Trophoblast cell (in vitro differentiated cells and primary cell): Measurements from ENCODE around the gene NLRP6.

Experiments
- DNase-seq, 2 donors: peaks; one replicate each; pipeline ENCODE4 v3.0.0-alpha.2; 2016
- H2AFZ ChIP-seq: 2 replicates; pipeline ENCODE4 v1.6.1; 2013; ENCODE audit warnings: low read length, moderate library complexity, mild to moderate bottlenecking; ENCODE audit not compliant: insufficient read depth, poor library complexity
- H2AK5ac ChIP-seq: 2 replicates; pipeline ENCODE4 v1.6.1; 2013; ENCODE audit warnings: mild to moderate bottlenecking, low read length
- H2BK120ac ChIP-seq: 2 replicates; pipeline ENCODE4 v1.6.1; 2013; ENCODE audit warnings: low read length, mild to moderate bottlenecking, moderate library complexity; ENCODE audit not compliant: insufficient read depth, poor library complexity
- H2BK12ac ChIP-seq: 2 replicates; pipeline ENCODE4 v1.6.1; 2013; ENCODE audit warnings: mild to moderate bottlenecking, low read length, moderate library complexity
- H2BK5ac ChIP-seq: 2 replicates; pipeline ENCODE4 v1.6.1; 2013; ENCODE audit warnings: low read length, low read depth, moderate library complexity, mild to moderate bottlenecking; ENCODE audit not compliant: poor library complexity
- H3K14ac ChIP-seq: 2 replicates; pipeline ENCODE4 v1.6.1; 2013; ENCODE audit warnings: mild to moderate bottlenecking, low read length
- H3K18ac ChIP-seq: 2 replicates; pipeline ENCODE4 v1.6.1; 2013; ENCODE audit warnings: mild to moderate bottlenecking, low read length
- H3K23ac ChIP-seq: 2 replicates; pipeline ENCODE4 v1.6.1; 2013; ENCODE audit warnings: low read length
- H3K27ac ChIP-seq: 2 replicates; pipeline ENCODE4 v1.5.1; 2013; ENCODE audit warnings: low read depth, mild to moderate bottlenecking, inconsistent platforms, low read length, moderate library complexity
- H3K27me3 ChIP-seq: 2 replicates; pipeline ENCODE4 v1.6.1; 2013; ENCODE audit warnings: inconsistent platforms, mild to moderate bottlenecking, low read length, moderate library complexity; ENCODE audit not compliant: insufficient read depth
- H3K36me3 ChIP-seq, 2 experiments: 1 replicate in 1 of 2; 2 replicates in 1 of 2; pipeline ENCODE4 v1.6.1; 2013; ENCODE audit warnings: low read length in 2 of 2, mild to moderate bottlenecking in 2 of 2, moderate library complexity in 1 of 2; ENCODE audit not compliant: insufficient read depth in 2 of 2, control insufficient read depth in 1 of 2
- H3K4ac ChIP-seq: 2 replicates; pipeline ENCODE4 v1.6.1; 2013; ENCODE audit warnings: low read depth, mild to moderate bottlenecking, low read length, moderate library complexity
- H3K4me1 ChIP-seq, 2 experiments: 1 replicate in 1 of 2; 2 replicates in 1 of 2; pipeline ENCODE4 v1.6.1; 2013; ENCODE audit warnings: low read length in 2 of 2, mild to moderate bottlenecking in 2 of 2, moderate library complexity in 1 of 2; ENCODE audit not compliant: insufficient read depth in 2 of 2, control insufficient read depth in 1 of 2
- H3K4me2 ChIP-seq: 2 replicates; pipeline ENCODE4 v1.6.1; 2013; ENCODE audit warnings: inconsistent platforms, mild to moderate bottlenecking, low read length, moderate library complexity
- H3K4me3 ChIP-seq: 2 replicates; pipeline ENCODE4 v1.5.1; 2013; ENCODE audit warnings: mild to moderate bottlenecking, low read depth, low read length, inconsistent platforms
- H3K79me1 ChIP-seq: one replicate; pipeline ENCODE4 v1.6.1; 2013; ENCODE audit warnings: low read length
- H3K79me2 ChIP-seq: 2 replicates; pipeline ENCODE4 v1.6.1; 2013; ENCODE audit warnings: low read length, mild to moderate bottlenecking; ENCODE audit not compliant: control insufficient read depth, insufficient read depth, poor library complexity
- H3K9ac ChIP-seq: 2 replicates; pipeline ENCODE4 v1.6.1; 2013; ENCODE audit warnings: mild to moderate bottlenecking, low read length
- H3K9me3 ChIP-seq: 2 replicates; pipeline ENCODE4 v1.6.1; 2013; ENCODE audit warnings: low read depth, mild to moderate bottlenecking, control low read depth, inconsistent platforms, low read length; ENCODE audit not compliant: insufficient read depth
- H4K12ac ChIP-seq: 2 replicates; pipeline ENCODE4 v1.6.1; 2013; ENCODE audit warnings: low read depth, mild to moderate bottlenecking, low read length, moderate library complexity
- H4K8ac ChIP-seq: 2 replicates; pipeline ENCODE4 v1.6.1; 2013; ENCODE audit warnings: low read depth, mild to moderate bottlenecking, low read length, moderate library complexity
- H4K91ac ChIP-seq: one replicate; pipeline ENCODE4 v1.6.1; 2013; ENCODE audit warnings: low read depth, mild to moderate bottlenecking, low read length, moderate library complexity
- WGBS: extraction: QIAGEN DNeasy Blood & Tissue Kit; methylation state at CpG from one replicate; pipeline ENCODE4 v1.1.7; 2013; ENCODE audit warnings: missing lambda C conversion rate; ENCODE audit not compliant: insufficient read length, insufficient coverage; ENCODE audit errors: extremely low coverage; 5-methylcytosine and 5-hydroxymethylcytosine counted together

NLRP6 gene

DNA sequence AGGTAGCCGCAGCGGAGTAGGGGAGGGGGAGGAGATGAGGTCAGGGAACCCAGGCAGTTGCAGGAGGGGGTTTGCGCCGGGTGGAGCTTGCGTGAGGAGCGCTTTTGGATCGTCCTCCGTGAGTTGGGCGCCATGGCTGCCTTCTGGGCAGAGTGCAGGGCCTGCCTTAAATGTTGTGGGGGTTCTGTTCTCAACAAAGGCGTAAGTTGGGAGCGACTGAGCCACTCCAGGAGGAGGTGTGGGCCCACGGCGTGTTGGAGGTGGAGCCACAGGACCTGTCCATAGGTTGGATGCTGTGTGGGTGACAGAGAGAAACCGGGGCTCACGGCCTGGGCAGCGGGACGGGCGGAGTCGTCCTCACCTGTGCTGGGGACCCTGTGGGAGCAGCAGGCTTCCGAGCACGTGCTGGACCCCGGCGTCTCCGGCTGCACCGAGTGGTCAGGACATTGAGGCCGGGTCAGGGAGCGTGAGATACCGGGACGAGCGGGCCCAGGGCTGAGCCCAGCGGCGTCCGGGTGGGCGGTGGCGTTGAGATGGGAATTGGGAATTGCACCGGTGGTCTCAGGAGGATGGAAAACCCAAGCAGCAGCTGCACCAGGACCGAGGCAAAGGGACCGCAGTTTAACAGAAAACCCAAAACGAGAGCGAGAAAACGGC is 9.7 kb downstream of the NLRP6 start:
- no peak for DNase-seq
- H2AFZ ChIP-seq = peak overlapping the region; percentile 21
- H2BK5ac ChIP-seq = no peak overlapping the region
- H3K4me1 ChIP-seq = peaks cover 24 to 33% of the 10 kb centered on the region in 2 experiments
- H3K79me2 ChIP-seq = peaks cover 6% of the 10 kb centered on the region
- no peak overlapping the region for H3K9ac ChIP-seq
- no peaks in the 10 kb centered on the region for H3K9me3 ChIP-seq
- peak overlapping the region; percentile 37 for H3K14ac ChIP-seq
- H3K23ac ChIP-seq = no peak overlapping the region
- peak overlapping the region; percentile 29 for H2BK120ac ChIP-seq
- H3K4me3 ChIP-seq = peak overlapping the region; percentile 73
- WGBS = no CpG with 5 or more reads among the region's 41 CpGs
- H3K36me3 ChIP-seq = peaks cover 3 to 8% of the 10 kb centered on the region in 2 experiments
- H4K12ac ChIP-seq = no peak overlapping the region
- no peak overlapping the region for H3K27ac ChIP-seq
- H4K8ac ChIP-seq = no peak overlapping the region
- H3K18ac ChIP-seq = peak overlapping the region; percentile 43
- H2AK5ac ChIP-seq = peak overlapping the region; percentile 11
- H4K91ac ChIP-seq = peak overlapping the region; percentile 64
- H3K4ac ChIP-seq = no peak overlapping the region
- peaks cover 10% of the 10 kb centered on the region for H3K79me1 ChIP-seq
- peak overlapping the region; percentile 79 for H3K4me2 ChIP-seq
- H3K27me3 ChIP-seq = no peaks in the 10 kb centered on the region
- no peak overlapping the region for H2BK12ac ChIP-seq

DNA sequence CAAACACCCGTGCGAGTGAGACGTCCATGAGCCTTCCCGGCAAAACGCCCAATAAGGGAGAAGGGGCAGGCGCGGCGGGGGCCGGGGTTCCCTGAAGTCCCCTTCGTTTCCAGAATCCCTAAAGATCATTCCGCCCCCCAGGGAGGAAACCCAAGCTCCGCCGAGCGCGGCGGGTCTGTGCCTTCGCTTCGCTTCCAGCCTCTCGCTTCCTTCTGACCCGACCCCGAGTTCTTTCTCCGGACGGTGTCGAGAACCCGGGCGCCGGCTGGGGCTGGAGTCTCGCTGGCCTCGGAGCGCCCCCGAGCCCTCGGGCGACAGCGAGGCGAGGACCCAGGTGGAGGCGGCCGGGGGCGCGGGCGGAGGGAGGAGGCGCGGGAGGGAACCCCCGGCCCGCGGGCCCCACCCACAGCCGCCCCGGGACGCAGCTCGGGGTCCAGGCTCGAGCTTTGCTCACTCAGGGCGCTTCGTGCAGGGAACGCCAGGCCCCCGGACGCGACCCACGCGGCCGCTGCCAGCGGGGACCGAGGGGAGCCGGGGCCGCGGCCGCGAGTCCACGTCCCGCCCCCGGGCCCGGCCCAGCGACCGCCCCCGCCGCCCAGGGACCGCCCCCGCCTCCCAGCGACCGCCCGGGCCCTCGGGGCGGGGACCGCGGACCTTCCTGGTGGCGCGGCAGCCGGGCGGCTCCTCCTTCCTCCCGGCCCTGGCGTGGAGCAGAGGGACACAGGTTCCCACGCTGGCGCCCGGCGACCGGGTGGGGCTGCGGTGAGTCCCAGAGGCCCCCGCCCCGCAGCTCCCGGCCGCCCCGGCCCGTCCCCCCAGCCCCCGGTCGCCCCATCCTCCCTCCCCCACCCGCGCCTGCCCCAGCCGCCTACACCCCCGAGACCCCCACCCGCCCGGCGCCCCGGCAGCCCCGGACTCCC is 10.5 kb downstream of the NLRP6 start, which contains the start of gene PGGHG:
Gene PGGHG, plus strand, starts transcription at position 649 of the 920 bp plus-strand sequence. CDS start 691 bp downstream, outside the sequence.
- H4K8ac ChIP-seq = peak within 1 kb of the TSS; percentile 40
- no peak within 1 kb of the TSS for H3K27ac ChIP-seq
- peak within 1 kb of the TSS; percentile 11 for H2AK5ac ChIP-seq
- H2BK12ac ChIP-seq = peak within 1 kb of the TSS; percentile 3
- H2AFZ ChIP-seq = peak within 1 kb of the TSS; percentile 21
- peaks cover 10% of the 10 kb centered on the region for H3K79me1 ChIP-seq
- H3K18ac ChIP-seq = peak within 1 kb of the TSS; percentile 43
- peaks cover 24 to 33% of the 10 kb centered on the region in 2 experiments for H3K4me1 ChIP-seq
- no peaks in the 10 kb centered on the region for H3K9me3 ChIP-seq
- no peaks in the 10 kb centered on the region for H3K27me3 ChIP-seq
- peak; percentile 17 to 79 for DNase-seq
- peak within 1 kb of the TSS; percentile 33 for H4K12ac ChIP-seq
- peak within 1 kb of the TSS; percentile 29 for H2BK120ac ChIP-seq
- peak within 1 kb of the TSS; percentile 79 for H3K4me2 ChIP-seq
- H3K4ac ChIP-seq = peak within 1 kb of the TSS; percentile 18
- peaks cover 9 to 14% of the 10 kb centered on the region in 2 experiments for H3K36me3 ChIP-seq
- WGBS = no CpG with 5 or more reads among the region's 112 CpGs
- peak within 1 kb of the TSS; percentile 38 for H3K14ac ChIP-seq
- H3K23ac ChIP-seq = no peak within 1 kb of the TSS
- H3K9ac ChIP-seq = no peak within 1 kb of the TSS
- H2BK5ac ChIP-seq = no peak within 1 kb of the TSS
- H4K91ac ChIP-seq = peak within 1 kb of the TSS; percentile 64
- H3K4me3 ChIP-seq = peak within 1 kb of the TSS; percentile 73
- peaks cover 6% of the 10 kb centered on the region for H3K79me2 ChIP-seq

DNA sequence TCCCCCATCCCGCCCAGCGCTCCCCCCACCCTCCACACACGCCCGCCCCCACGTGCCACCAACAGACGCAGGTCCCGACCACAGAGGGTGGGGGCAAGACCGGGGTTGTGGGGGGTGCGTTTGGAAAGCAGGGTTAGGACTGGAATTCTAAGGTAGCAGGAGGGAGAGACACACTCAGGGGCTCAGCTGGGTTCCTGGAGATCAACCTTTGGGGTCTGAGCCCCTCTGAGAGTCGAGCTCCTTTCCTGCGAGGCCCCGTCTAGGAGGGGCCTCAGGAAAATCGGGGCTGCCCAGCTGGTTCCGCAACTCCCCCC is 11.1 kb downstream of the NLRP6 start:
- WGBS = no CpG with 5 or more reads among the region's 14 CpGs
- H3K79me2 ChIP-seq = peaks cover 6% of the 10 kb centered on the region
- H4K8ac ChIP-seq = peak overlapping the region; percentile 39
- peak overlapping the region; percentile 38 for H3K14ac ChIP-seq
- H3K36me3 ChIP-seq = peaks cover 12 to 20% of the 10 kb centered on the region in 2 experiments
- H3K9me3 ChIP-seq = no peaks in the 10 kb centered on the region
- no peak overlapping the region for H3K27ac ChIP-seq
- H3K27me3 ChIP-seq = no peaks in the 10 kb centered on the region
- H2BK5ac ChIP-seq = no peak overlapping the region
- H3K4me3 ChIP-seq = peak overlapping the region; percentile 19
- peak overlapping the region; percentile 3 for H2BK12ac ChIP-seq
- H2AFZ ChIP-seq = no peak overlapping the region
- H3K4me2 ChIP-seq = peak overlapping the region; percentile 53
- H3K18ac ChIP-seq = no peak overlapping the region
- no peak overlapping the region for H3K9ac ChIP-seq
- H4K91ac ChIP-seq = peak overlapping the region; percentile 3
- peak overlapping the region; percentile 18 for H3K4ac ChIP-seq
- peaks cover 7% of the 10 kb centered on the region for H3K79me1 ChIP-seq
- no peak overlapping the region for H3K23ac ChIP-seq
- no peak overlapping the region for H2BK120ac ChIP-seq
- H2AK5ac ChIP-seq = peak overlapping the region; percentile 11
- peak overlapping the region; percentile 9 for H4K12ac ChIP-seq
- no peak for DNase-seq
- H3K4me1 ChIP-seq = peaks cover 21 to 28% of the 10 kb centered on the region in 2 experiments

DNA sequence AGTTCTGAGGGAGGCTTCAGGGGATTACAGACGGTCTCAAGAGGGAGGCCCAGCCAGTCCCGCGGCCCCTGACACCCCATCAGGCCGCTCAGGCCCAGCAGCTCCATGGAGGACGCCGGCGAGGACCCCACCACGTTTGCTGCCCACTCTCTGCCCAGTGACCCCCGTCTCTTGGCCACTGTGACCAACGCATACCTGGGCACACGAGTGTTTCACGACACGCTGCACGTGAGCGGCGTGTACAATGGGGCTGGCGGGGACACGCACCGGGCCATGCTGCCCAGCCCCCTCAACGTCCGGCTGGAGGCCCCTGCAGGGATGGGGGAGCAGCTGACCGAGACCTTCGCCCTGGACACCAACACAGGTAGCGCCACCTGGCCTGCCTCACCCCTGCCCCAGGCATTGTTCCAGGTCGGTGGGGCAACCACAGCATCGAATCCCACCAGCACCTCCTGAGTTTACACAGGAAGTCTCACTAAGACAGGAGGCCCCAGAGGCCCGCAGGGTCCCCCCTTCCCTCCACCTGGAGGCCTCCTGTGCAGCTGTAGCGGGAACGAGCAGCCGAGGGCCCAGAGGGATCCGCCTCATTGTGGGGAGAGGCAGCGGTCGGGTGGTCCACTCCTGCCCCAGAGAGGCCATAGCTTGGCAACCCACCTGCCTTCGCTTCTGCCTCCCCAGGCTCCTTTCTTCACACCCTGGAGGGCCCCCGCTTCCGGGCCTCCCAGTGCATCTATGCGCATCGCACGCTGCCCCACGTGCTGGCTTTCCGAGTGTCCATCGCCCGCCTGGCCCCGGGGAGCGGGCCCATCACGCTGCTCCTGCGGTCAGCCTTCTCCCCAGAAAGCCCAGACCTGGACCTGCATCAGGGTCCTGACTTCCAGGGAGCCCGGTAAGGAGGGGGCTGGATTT is 11.8 kb downstream of the NLRP6 start:
- peaks cover 6% of the 10 kb centered on the region for H3K79me2 ChIP-seq
- H3K9ac ChIP-seq = no peak overlapping the region
- H4K12ac ChIP-seq = peak overlapping the region; percentile 27
- no peak for DNase-seq
- H3K14ac ChIP-seq = peak overlapping the region; percentile 38
- peaks cover 6% of the 10 kb centered on the region for H3K79me1 ChIP-seq
- peak overlapping the region; percentile 40 for H4K8ac ChIP-seq
- no peak overlapping the region for H3K23ac ChIP-seq
- peak overlapping the region; percentile 3 for H4K91ac ChIP-seq
- no peak overlapping the region for H2BK120ac ChIP-seq
- no peak overlapping the region for H3K27ac ChIP-seq
- no CpG with 5 or more reads among the region's 48 CpGs for WGBS
- peak overlapping the region; percentile 3 for H2BK12ac ChIP-seq
- peak overlapping the region; percentile 11 for H2AK5ac ChIP-seq
- H2AFZ ChIP-seq = no peak overlapping the region
- H3K4me1 ChIP-seq = peaks cover 21 to 27% of the 10 kb centered on the region in 2 experiments
- H3K18ac ChIP-seq = peak overlapping the region; percentile 4
- no peaks in the 10 kb centered on the region for H3K27me3 ChIP-seq
- H3K9me3 ChIP-seq = no peaks in the 10 kb centered on the region
- no peak overlapping the region for H3K4me3 ChIP-seq
- H3K4ac ChIP-seq = peak overlapping the region; percentile 18
- H2BK5ac ChIP-seq = no peak overlapping the region
- H3K4me2 ChIP-seq = peak overlapping the region; percentile 53
- peaks cover 17 to 24% of the 10 kb centered on the region in 2 experiments for H3K36me3 ChIP-seq
